Vagina (tissue), 2 donors: ENCODE data around the gene MACROD2.

Source experiments
- CTCF ChIP-seq, 3 experiments: fragments of 450-650 bp in 2 of 3; fragments of 200-600 bp in 1 of 3; sonication (generic) in 1 of 3; IDR thresholded peaks; one replicate each; pipeline ENCODE4 v1.5.1; 2017 to 2019; ENCODE audit warnings: antibody characterized with exemption in 3 of 3, mild to moderate bottlenecking in 2 of 3, moderate library complexity in 2 of 3
- POLR2AphosphoS5 ChIP-seq, 2 donors: sonication (generic); formaldehyde crosslinking; IDR thresholded peaks; one replicate each; pipeline ENCODE4 v1.9.0; 2017; ENCODE audit warnings: antibody characterized with exemption in 2 of 2, mild to moderate bottlenecking in 2 of 2, low read depth in 1 of 2; ENCODE audit not compliant: insufficient read depth in 1 of 2

GRCh38 chr20:14960831-14961230, 965.5 kb downstream of the MACROD2 start:
- TF ChIP-seq CTCF (IDR thresholded peaks at IDR 0.05) (no peak), POLR2AphosphoS5 (IDR thresholded peaks at IDR 0.05; ENCODE audit: insufficient read depth in 1 of 2, low read depth in 1 of 2) (no peak)
